Adipocyte (in vitro differentiated cells): Measurements from ENCODE around the gene CEBPE.

Experiments
- DNase-seq: peaks from one replicate; pipeline ENCODE4 v3.0.0-alpha.2; 2015; ENCODE audit warnings: low read depth
- H3K27me3 ChIP-seq: replicated peaks from 2 replicates; pipeline ENCODE4 v1.7.0; 2013; ENCODE audit warnings: mild to moderate bottlenecking, low read length, moderate library complexity; ENCODE audit not compliant: control insufficient read depth, insufficient read depth
- H3K36me3 ChIP-seq: 2 replicates; pipeline ENCODE4 v1.7.0; 2013; ENCODE audit warnings: low read length, mild to moderate bottlenecking, moderate library complexity; ENCODE audit not compliant: control insufficient read depth, insufficient read depth, severe bottlenecking
- H3K4me1 ChIP-seq: 2 replicates; pipeline ENCODE4 v1.7.0; 2013; ENCODE audit warnings: mild to moderate bottlenecking, low read length, moderate library complexity; ENCODE audit not compliant: control insufficient read depth, insufficient read depth
- H3K4me3 ChIP-seq: 2 replicates; pipeline ENCODE4 v1.7.0; 2013; ENCODE audit warnings: mild to moderate bottlenecking, low read length, moderate library complexity
- H3K9ac ChIP-seq: 2 replicates; pipeline ENCODE4 v1.7.0; 2013; ENCODE audit warnings: mild to moderate bottlenecking, low read length, moderate library complexity
- H3K9me3 ChIP-seq: 2 replicates; pipeline ENCODE4 v1.7.0; 2013; ENCODE audit warnings: mild to moderate bottlenecking, low read length, moderate library complexity; ENCODE audit not compliant: control insufficient read depth

Gene CEBPE

DNA sequence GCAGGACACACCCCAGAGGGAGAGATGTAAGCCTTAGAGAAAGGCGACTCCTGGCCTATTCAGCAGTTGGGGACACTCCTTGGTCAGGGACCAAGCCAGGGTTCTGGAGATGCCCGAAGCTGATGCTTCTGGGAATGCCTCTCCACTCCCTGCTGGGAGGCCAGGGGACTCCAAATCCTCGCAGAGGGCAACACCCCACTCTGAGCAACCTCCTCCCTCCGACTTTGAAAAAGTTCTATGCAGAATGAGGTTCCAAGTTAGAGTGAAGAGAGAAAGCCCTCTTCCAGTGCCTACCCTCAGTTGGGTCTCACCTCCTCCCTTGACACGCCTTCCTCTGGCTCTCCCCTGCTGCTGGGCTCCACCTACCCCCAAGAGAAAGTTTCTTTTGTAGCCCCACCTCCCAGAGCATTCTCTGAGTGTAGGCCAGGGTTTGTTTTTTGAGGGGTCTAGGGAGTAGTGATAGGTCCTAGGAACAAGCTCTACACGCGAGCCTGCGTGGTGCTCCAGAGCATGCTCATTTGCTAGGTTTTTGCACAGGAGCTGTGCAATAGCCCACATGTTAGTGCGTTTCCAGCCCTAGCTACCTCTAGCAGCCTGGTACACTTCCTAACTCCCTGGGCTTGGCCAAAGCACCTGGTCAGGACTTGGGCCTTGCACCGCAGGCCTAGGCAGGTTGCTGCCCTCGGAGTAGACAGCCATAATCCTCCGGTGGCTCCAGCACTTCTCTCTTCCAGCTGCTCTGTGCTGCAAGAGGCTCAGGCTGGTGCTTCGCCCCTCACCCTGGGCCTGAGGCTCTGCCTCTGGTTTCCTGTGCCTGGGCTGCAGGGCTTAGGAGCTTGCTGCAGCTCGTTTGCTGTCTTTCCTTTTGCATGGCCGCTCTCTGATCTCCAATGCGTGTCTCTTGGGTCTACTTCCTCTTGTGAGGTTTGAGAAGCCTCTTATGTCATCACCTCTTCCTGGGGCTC lies 590 bp upstream of the CEBPE start:
- H3K27me3 ChIP-seq, result no peaks in the 10 kb centered on the region
- DNase-seq, result no peak
- H3K4me3 ChIP-seq, result no peak overlapping the region
- no peak overlapping the region for H3K9ac ChIP-seq
- no peaks in the 10 kb centered on the region for H3K36me3 ChIP-seq
- no peaks in the 10 kb centered on the region for H3K9me3 ChIP-seq
- H3K4me1 ChIP-seq, result peaks cover 31% of the 10 kb centered on the region

DNA sequence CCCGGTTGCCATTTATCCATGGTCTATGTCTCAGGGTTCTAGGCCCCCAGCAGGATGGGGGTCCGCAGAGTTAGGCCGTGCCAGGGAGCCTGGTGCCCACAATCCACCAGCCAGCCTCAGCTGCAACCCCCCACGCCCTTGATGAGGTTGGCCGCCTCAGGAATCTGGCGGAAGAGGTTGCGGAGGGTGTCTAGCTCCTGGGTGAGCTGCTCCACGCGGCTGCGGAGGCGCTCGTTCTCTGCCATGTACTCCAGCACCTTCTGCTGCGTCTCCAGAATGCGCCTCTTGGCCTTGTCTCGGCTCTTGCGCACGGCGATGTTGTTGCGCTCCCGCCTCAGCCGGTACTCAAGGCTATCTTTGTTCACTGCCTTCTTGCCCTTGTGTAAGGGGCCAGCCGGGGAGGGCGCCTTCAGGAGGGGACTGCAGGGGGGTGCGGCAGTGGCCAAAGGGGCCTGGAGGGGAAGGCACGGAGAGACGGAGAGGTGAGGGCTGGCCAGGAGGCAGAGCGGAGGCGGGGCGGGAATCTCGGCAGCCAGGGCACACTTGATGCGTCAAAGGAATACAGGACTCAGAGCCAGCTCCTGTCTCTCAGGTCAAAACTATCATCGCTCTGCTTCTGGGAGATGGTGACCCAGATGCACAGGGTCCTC lies 1.6 kb downstream of the CEBPE start:
- no peaks in the 10 kb centered on the region for H3K9me3 ChIP-seq
- DNase-seq, result no peak
- H3K36me3 ChIP-seq, result no peaks in the 10 kb centered on the region
- peaks cover 37% of the 10 kb centered on the region for H3K4me1 ChIP-seq
- no peak overlapping the region for H3K9ac ChIP-seq
- H3K27me3 ChIP-seq, result no peaks in the 10 kb centered on the region
- H3K4me3 ChIP-seq, result no peak overlapping the region

- Histone ChIP-seq H3K9ac (no peak overlapping the region), H3K4me1 (peaks cover 32% of the 10 kb centered on the region), H3K4me3 (no peak overlapping the region), H3K36me3 (no peaks in the 10 kb centered on the region), H3K9me3 (no peaks in the 10 kb centered on the region), H3K27me3 (no peaks in the 10 kb centered on the region)
- DNase-seq, result no peak
Measured at GRCh38 chr14:23115918-23116317, 3.1 kb downstream of the CEBPE start.

DNA sequence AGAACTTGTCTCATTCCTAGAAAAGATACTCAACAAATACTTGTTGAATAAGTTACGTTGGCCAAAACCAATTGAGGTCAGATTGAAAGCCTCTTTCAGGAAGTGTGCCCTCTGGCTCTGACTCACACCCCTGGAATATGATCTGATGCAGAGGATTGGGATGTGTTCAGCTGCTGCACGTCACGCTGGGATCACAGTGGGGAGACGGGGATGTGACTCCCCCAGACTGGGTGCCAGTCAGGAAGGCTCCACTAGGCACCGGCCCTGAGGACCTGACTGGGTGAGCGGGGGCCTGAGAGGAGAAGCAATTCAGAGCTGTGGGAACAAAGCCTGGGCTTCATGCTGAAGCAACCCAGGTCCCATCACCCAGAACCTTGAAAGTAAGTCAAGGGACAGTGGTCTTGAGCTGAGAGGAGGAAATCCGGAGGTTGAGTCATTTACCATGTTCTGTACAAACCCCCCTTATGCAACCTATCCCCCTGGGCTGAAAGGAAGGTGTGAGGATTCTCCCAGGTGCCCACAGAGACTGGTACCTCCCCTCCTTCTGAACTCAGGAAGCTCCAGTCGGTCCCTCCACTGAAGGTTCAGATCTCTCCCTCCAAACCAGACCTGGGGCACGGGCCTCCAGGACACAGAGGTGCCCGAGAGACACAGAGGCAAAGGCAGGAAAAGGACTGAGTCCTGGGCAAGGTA lies 3.9 kb downstream of the CEBPE start:
- no peak overlapping the region for H3K4me3 ChIP-seq
- H3K9me3 ChIP-seq, result no peaks in the 10 kb centered on the region
- H3K9ac ChIP-seq, result no peak overlapping the region
- H3K4me1 ChIP-seq, result peaks cover 32% of the 10 kb centered on the region
- peak; percentile 89 for DNase-seq
- no peaks in the 10 kb centered on the region for H3K36me3 ChIP-seq
- no peaks in the 10 kb centered on the region for H3K27me3 ChIP-seq

DNA sequence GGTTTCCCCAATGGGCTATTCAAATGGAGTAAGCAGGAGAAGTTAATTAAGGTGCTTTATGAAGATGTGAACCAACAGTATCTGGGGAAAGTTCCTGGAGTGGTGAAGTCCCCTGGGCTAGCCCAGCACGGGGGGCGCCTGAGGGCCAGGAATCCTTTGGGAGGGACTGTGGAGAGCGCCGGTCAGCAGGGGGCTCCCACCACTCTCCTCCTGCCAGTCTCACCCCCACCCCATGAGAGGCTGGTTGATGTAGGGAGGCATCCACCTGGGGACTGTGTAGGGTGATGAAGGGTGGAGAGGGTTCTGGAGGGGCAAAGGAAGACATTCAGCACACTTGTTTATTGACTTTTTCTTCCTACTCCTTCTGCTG lies 4.4 kb downstream of the CEBPE start:
- DNase-seq, result no peak

GRCh38 chr14:23114120-23114458 lies 5.0 kb downstream of the CEBPE start:
- H3K36me3 ChIP-seq, result no peaks in the 10 kb centered on the region

More for the DNA sequence above, 4.4 kb downstream of the CEBPE start:
- H3K27me3 ChIP-seq, result no peaks in the 10 kb centered on the region
- no peaks in the 10 kb centered on the region for H3K36me3 ChIP-seq
- no peaks in the 10 kb centered on the region for H3K9me3 ChIP-seq
- peaks cover 32% of the 10 kb centered on the region for H3K4me1 ChIP-seq
- H3K9ac ChIP-seq, result no peak overlapping the region
- H3K4me3 ChIP-seq, result peak overlapping the region; percentile 32

DNA sequence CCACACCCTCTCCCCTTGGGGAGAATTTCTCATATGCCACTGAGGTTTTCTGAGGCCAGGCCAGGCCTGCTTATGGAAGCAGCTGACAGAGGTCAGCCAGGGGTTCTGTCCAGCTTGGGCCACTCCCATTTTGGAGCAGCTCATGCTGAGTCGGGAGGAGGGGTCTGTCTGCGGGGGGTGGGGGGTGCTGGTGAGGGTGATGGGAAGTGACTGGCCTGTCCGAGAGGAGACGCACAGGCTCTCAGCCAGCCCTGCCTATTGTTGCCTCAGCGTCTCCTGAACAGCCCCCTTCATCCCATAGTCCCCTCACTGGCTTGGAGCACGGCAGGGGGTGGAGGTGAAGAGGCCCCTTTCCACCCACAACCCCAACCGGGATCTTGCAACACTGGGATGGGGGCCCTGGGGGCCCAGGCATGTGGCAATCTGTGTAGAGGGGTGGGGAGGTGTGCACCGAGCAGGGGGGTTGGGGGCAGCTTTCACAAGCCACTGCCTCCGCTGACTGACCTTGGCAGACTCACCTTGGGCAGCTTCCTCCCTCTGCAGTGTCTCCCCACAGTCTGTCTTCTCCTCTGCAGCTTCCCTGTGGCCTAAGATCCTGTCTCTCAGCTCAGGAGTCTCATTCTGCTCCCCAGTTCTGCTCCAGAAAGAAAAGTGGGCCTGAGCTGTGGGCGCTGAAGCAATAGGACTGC lies 5.5 kb downstream of the CEBPE start:
- Histone ChIP-seq H3K9me3 (no peaks in the 10 kb centered on the region), H3K4me1 (peaks cover 32% of the 10 kb centered on the region), H3K36me3 (no peaks in the 10 kb centered on the region), H3K4me3 (no peak overlapping the region), H3K27me3 (no peaks in the 10 kb centered on the region), H3K9ac (peak overlapping the region; percentile 22)
- peak; percentile 32 for DNase-seq

More at GRCh38 chr14:23114120-23114458, 5.0 kb downstream of the CEBPE start:
- Histone ChIP-seq H3K4me3 (peak overlapping the region; percentile 32), H3K9me3 (no peaks in the 10 kb centered on the region), H3K27me3 (no peaks in the 10 kb centered on the region), H3K9ac (peak overlapping the region; percentile 22), H3K4me1 (peaks cover 32% of the 10 kb centered on the region)
- DNase-seq, result no peak

GRCh38 chr14:23112359-23113178 lies 6.5 kb downstream of the CEBPE start:
- H3K27me3 ChIP-seq, result no peaks in the 10 kb centered on the region
- H3K9me3 ChIP-seq, result no peaks in the 10 kb centered on the region
- H3K4me1 ChIP-seq, result peaks cover 32% of the 10 kb centered on the region
- peak overlapping the region; percentile 22 for H3K9ac ChIP-seq
- H3K4me3 ChIP-seq, result no peak overlapping the region
- H3K36me3 ChIP-seq, result no peaks in the 10 kb centered on the region
- DNase-seq, result no peak

DNA sequence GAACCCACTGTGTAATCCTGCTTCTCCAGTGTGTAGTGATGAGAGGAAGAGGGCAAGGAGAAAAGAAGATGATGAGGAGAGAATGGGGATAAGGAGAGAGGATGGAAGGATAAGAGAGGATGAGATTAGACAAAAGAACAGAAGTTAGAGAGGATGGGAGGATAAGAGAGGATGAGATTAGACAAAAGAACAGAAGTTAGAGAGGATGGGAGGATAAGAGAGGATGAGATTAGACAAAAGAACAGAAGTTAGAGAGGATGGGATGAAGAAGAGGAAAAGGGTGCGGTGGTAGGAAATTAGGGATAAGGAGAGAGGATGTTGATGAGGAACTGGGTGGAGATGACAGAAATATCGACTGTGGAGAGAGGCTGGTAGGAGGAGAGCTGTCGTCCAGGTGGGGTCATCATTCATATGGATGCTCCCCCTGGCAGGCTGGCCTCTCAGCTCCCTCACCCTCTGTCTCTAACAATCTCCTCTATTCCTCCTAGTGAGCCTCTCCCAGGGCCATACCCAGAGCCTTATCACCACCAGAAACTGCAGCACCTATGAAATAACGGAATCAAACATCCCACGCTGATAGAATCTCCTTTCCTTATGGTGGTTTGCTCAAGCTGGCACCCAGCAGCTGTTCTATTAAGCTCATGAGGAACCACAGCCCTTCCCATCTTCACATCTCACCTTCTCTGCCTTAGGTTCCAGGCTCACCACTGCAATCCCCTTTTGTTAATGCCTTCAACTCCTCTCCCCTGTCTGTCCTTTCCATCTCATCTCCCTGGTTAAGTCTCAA lies 8.3 kb downstream of the CEBPE start:
- Histone ChIP-seq H3K9me3 (no peaks in the 10 kb centered on the region), H3K9ac (no peak overlapping the region), H3K27me3 (no peaks in the 10 kb centered on the region), H3K4me3 (no peak overlapping the region), H3K4me1 (peaks cover 32% of the 10 kb centered on the region), H3K36me3 (no peaks in the 10 kb centered on the region)
- DNase-seq, result no peak

DNA sequence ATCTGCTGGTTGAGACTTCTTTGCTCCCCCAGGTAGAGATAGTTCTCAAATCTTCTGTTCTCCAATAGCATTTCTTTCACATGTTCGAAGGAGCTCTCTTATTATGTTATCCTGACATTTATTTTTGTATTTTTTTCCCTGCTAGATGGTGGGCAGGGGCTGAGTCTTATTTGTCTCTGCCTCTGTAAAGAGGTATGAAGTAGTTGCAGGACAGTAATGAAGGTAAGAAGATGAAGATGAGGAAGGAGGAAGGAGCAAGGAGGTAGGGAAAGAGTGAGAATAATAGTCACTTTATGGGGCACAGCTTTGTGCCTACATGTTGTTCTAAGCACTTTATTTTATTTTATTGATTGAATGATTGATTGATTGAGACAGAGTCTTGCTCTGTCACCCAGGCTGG lies 9.3 kb downstream of the CEBPE start:
- no peak for DNase-seq
- Histone ChIP-seq H3K36me3 (no peaks in the 10 kb centered on the region), H3K27me3 (no peaks in the 10 kb centered on the region), H3K9me3 (no peaks in the 10 kb centered on the region), H3K4me3 (no peak overlapping the region), H3K9ac (no peak overlapping the region), H3K4me1 (peaks cover 28% of the 10 kb centered on the region)
